Panc1 (cell line): Measurements from ENCODE around the gene RAB43.
"Not testable (repeated sequence)": the region's sequence is repeated elsewhere in the genome, so short reads cannot be mapped to it uniquely, and the experiment has no call there.

Source experiments
- POLR2AphosphoS5 ChIP-seq: IDR thresholded peaks from 2 replicates; pipeline ENCODE4 v1.6.1; 2012; ENCODE audit warnings: mild to moderate bottlenecking, low read depth, low read length, moderate library complexity
- SIN3A ChIP-seq: IDR thresholded peaks from 2 replicates; pipeline ENCODE4 v1.6.1; 2012; ENCODE audit warnings: low read depth, mild to moderate bottlenecking, low read length, moderate library complexity, borderline replicate concordance; ENCODE audit not compliant: insufficient read depth
- TF ChIP-seq, protein P1 (sequence below): fragments of 450-650 bp; IDR thresholded peaks from 2 replicates; pipeline ENCODE4 v1.5.1; 2017; ENCODE audit warnings: mild to moderate bottlenecking
- TF ChIP-seq, protein P2 (sequence below), 2 experiments: IDR thresholded peaks; 2 replicates each; pipeline ENCODE4 v1.6.1; 2011 to 2012; ENCODE audit warnings: low read depth in 2 of 2, control low read depth in 1 of 2, low read length in 1 of 2, mild to moderate bottlenecking in 1 of 2, moderate library complexity in 1 of 2; ENCODE audit not compliant: insufficient read depth in 1 of 2

DNA sequence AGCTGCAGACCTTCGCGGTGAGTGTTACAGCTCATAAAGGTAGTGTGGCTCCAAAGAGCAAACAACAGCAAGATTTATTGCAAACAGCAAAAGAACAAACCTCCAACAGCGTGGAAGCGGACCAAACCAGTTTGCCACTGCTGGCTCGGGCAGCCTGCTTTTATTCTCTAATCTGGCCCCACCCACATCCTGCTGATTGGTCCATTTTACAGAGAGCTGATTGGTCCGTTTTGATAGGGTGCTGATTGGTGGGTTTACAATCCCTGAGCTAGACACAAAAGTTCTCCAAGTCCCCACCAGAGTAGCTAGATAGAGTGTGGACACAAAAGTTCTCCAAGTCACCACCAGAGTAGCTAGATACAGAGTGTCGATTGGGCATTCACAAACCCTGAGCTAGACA, 53.9 kb downstream of the RAB43 start:
- TF ChIP-seq, protein P1, sequence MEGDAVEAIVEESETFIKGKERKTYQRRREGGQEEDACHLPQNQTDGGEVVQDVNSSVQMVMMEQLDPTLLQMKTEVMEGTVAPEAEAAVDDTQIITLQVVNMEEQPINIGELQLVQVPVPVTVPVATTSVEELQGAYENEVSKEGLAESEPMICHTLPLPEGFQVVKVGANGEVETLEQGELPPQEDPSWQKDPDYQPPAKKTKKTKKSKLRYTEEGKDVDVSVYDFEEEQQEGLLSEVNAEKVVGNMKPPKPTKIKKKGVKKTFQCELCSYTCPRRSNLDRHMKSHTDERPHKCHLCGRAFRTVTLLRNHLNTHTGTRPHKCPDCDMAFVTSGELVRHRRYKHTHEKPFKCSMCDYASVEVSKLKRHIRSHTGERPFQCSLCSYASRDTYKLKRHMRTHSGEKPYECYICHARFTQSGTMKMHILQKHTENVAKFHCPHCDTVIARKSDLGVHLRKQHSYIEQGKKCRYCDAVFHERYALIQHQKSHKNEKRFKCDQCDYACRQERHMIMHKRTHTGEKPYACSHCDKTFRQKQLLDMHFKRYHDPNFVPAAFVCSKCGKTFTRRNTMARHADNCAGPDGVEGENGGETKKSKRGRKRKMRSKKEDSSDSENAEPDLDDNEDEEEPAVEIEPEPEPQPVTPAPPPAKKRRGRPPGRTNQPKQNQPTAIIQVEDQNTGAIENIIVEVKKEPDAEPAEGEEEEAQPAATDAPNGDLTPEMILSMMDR = not testable (repeated sequence)
- TF ChIP-seq, protein P2, sequence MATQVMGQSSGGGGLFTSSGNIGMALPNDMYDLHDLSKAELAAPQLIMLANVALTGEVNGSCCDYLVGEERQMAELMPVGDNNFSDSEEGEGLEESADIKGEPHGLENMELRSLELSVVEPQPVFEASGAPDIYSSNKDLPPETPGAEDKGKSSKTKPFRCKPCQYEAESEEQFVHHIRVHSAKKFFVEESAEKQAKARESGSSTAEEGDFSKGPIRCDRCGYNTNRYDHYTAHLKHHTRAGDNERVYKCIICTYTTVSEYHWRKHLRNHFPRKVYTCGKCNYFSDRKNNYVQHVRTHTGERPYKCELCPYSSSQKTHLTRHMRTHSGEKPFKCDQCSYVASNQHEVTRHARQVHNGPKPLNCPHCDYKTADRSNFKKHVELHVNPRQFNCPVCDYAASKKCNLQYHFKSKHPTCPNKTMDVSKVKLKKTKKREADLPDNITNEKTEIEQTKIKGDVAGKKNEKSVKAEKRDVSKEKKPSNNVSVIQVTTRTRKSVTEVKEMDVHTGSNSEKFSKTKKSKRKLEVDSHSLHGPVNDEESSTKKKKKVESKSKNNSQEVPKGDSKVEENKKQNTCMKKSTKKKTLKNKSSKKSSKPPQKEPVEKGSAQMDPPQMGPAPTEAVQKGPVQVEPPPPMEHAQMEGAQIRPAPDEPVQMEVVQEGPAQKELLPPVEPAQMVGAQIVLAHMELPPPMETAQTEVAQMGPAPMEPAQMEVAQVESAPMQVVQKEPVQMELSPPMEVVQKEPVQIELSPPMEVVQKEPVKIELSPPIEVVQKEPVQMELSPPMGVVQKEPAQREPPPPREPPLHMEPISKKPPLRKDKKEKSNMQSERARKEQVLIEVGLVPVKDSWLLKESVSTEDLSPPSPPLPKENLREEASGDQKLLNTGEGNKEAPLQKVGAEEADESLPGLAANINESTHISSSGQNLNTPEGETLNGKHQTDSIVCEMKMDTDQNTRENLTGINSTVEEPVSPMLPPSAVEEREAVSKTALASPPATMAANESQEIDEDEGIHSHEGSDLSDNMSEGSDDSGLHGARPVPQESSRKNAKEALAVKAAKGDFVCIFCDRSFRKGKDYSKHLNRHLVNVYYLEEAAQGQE (IDR thresholded peaks at IDR 0.05; ENCODE audit: insufficient read depth in 1 of 2, low read depth in 2 of 2, low read length in 1 of 2) = not testable (repeated sequence)
- not testable (repeated sequence) for TF ChIP-seq SIN3A, POLR2AphosphoS5
